ENCODE data around the gene VPS45. TPM values are rescaled to one million over a fixed set of nuclear protein-coding genes. Genes with fewer than 3 reads are reported as not detected.

Gene VPS45, protein sequence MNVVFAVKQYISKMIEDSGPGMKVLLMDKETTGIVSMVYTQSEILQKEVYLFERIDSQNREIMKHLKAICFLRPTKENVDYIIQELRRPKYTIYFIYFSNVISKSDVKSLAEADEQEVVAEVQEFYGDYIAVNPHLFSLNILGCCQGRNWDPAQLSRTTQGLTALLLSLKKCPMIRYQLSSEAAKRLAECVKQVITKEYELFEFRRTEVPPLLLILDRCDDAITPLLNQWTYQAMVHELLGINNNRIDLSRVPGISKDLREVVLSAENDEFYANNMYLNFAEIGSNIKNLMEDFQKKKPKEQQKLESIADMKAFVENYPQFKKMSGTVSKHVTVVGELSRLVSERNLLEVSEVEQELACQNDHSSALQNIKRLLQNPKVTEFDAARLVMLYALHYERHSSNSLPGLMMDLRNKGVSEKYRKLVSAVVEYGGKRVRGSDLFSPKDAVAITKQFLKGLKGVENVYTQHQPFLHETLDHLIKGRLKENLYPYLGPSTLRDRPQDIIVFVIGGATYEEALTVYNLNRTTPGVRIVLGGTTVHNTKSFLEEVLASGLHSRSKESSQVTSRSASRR
- total RNA-seq: 29.7 and 32.3 TPM in 2 replicates

DNA sequence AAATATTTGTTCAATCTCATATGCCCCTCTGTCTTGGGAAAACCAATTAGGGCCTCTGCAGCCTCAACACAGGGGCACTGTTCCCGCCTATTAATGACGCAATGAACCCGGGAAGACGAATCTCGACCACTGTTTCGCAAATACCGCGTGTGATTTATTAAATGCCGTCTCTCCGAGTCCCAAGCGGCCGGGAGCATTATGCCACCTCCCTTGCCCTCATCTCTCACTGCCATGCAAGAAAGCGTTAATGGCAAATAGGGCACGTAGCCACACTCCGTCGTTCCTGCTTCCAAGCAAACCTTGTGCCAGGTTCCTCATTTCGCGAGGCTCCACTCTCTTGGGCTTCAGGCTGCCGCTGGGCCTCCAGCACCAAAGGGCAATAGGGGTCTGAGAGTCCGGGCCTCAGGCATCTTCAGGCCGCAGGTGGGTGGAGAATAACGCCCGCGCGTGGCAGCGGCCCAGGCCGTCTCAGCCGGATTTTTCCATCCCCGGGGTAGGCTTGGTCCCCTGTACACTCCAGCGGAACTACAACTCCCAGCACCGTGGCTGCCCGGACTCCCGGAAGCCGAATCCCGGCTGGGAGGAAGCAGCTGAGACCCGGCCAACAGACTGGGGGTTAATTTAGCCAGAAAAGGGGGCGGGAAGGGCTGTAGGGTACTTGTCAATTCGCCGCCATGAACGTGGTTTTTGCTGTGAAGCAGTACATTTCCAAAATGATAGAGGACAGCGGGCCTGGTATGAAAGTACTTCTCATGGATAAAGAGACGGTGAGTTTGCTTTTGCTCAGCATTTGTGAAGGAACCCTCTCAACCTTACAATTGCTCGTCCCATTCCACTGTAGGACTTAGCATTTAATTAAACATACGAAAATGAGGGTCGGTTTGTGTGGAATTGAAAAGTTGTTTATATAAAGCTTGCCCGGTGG lies at the start of gene VPS45:
Gene VPS45 (plus strand): TSS at position 593 of the 925 bp plus-strand sequence. CDS start 82 bp downstream, at position 675.

DNA sequence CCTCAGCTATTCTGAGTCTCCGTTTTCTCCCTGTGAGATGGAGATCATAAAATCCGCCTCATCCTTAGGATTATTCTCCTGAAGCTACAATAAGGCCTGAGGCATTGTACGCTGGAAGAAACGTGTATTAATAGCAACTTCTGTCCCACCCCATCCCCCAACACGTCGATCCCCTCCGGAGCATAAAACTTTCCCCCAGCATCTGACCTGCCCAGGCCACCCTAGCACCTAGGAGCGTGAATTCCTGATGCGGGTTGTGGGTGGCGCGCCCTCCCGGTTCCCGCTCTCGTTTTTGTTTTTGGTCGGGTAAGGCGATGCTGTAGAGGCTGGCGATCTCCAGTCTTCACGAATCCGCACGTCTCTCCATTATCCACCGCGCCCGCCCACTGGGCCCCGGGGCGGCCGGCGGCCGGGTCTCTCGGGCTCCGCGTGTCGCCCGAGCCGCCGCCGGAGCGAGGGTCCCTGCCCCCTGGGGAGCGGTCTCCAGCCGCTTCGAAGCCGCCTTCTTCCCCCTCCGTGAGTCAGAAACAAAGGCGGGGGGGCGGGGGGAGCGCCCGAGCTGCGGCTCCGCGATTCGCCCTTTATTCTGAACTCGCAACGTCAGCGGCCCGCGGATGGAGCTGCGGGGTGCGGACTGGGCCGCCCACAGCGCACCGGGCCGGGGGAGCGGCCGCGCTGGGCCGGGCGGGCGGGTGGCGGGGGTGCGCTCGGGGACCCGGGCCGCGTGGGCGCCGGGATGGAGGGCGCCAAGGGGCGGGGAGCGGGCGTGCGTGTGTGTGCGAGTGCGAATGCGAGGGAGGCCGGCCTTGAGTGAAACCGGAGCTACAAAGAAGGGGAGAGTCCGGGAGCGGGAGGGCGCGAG lies 81.9 kb downstream of the VPS45 start, which contains the start of gene PLEKHO1:
Gene PLEKHO1 (plus strand): TSS at position 646 of the 862 bp plus-strand sequence. CDS start 342 bp downstream, outside the sequence.

Other genes starting within 250 kb of the VPS45 start
- 7.0 and 10.4 TPM in 2 replicates for gene BOLA1, start 168.2 kb upstream of the VPS45 start, total RNA-seq
- 9.4 and 13.2 TPM in 2 replicates for gene SV2A, start 149.9 kb upstream of the VPS45 start, total RNA-seq
- 14.0 and 15.8 TPM in 2 replicates for gene SF3B4, start 140.0 kb upstream of the VPS45 start, total RNA-seq
- gene MTMR11, start 130.9 kb upstream of the VPS45 start, total RNA-seq: 4.4 and 9.2 TPM in 2 replicates
- 7.7 and 11.9 TPM in 2 replicates for gene OTUD7B, start 57.0 kb upstream of the VPS45 start, total RNA-seq
- 33.2 and 40.8 TPM in 2 replicates for gene PLEKHO1, start 82.1 kb downstream of the VPS45 start, total RNA-seq
- gene ANP32E, start 168.3 kb downstream of the VPS45 start, total RNA-seq: 17.6 and 22.3 TPM in 2 replicates
- not detected in 2 replicates for gene CA14, start 190.0 kb downstream of the VPS45 start, total RNA-seq
- gene APH1A, start 201.2 kb downstream of the VPS45 start, total RNA-seq: 94.8 and 109 TPM in 2 replicates
- gene C1orf54, start 205.0 kb downstream of the VPS45 start, total RNA-seq: 6.1 and 9.9 TPM in 2 replicates
- gene CIART, start 214.8 kb downstream of the VPS45 start, total RNA-seq: 1.2 and 2.2 TPM in 2 replicates
- gene MRPS21, start 226.1 kb downstream of the VPS45 start, total RNA-seq: 34.4 and 42.6 TPM in 2 replicates

Measured in subcutaneous preadipocyte (primary cell).